Activated T-helper 1 cell treated with anti-CD3 and anti-CD28 coated beads, Interleukin-12 subunit alpha, Interleukin-12 subunit beta, Interleukin-2, Interleukin-4 antibody, amounts not matched to agents 30 ng/mL and 10 ng/mL and 1 ng/mL, durations not matched to agents 14 hours and 24 hours and 36 hours (primary cell): ENCODE measurements around the gene CMSS1. TPM values are rescaled to one million over a fixed set of nuclear protein-coding genes. Genes with fewer than 3 reads are reported as not detected.

ENCODE experiments used
- DNase-seq: peaks from one replicate; pipeline ENCODE4 v3.0.0; 2021; ENCODE audit warnings: low spot score
- H3K27ac Mint-ChIP-seq: one replicate; pipeline ENCODE4 v1.8.0; 2021; ENCODE audit warnings: mild to moderate bottlenecking, mixed read lengths
- H3K27me3 Mint-ChIP-seq: one replicate; pipeline ENCODE4 v1.8.0; 2022; ENCODE audit warnings: mild to moderate bottlenecking, moderate library complexity, mixed read lengths; ENCODE audit not compliant: insufficient read depth
- H3K36me3 Mint-ChIP-seq: one replicate; pipeline ENCODE4 v1.8.0; 2021; ENCODE audit warnings: low read depth, mixed read lengths
- H3K4me1 Mint-ChIP-seq: one replicate; pipeline ENCODE4 v1.8.0; 2021; ENCODE audit warnings: low read depth, mixed read lengths
- H3K4me3 Mint-ChIP-seq: one replicate; pipeline ENCODE4 v1.8.0; 2021; ENCODE audit warnings: mild to moderate bottlenecking, moderate library complexity, mixed read lengths
- H3K9me3 Mint-ChIP-seq: one replicate; pipeline ENCODE4 v1.8.0; 2021; ENCODE audit warnings: mixed read lengths
- intact Hi-C: fragments of 100-400 bp; cut with micrococcal nuclease; formaldehyde crosslinking; loops from one replicate; pipeline ENCODE4 v1.15.1; 2024
- total RNA-seq: library from RNA; stranded (reverse); gene quantifications from 2 replicates; pipeline ENCODE4 v1.2.3, GENCODE V29; 2022

CMSS1 gene
- total RNA-seq, 1 donor from 2014 or later: 108 TPM

DNA sequence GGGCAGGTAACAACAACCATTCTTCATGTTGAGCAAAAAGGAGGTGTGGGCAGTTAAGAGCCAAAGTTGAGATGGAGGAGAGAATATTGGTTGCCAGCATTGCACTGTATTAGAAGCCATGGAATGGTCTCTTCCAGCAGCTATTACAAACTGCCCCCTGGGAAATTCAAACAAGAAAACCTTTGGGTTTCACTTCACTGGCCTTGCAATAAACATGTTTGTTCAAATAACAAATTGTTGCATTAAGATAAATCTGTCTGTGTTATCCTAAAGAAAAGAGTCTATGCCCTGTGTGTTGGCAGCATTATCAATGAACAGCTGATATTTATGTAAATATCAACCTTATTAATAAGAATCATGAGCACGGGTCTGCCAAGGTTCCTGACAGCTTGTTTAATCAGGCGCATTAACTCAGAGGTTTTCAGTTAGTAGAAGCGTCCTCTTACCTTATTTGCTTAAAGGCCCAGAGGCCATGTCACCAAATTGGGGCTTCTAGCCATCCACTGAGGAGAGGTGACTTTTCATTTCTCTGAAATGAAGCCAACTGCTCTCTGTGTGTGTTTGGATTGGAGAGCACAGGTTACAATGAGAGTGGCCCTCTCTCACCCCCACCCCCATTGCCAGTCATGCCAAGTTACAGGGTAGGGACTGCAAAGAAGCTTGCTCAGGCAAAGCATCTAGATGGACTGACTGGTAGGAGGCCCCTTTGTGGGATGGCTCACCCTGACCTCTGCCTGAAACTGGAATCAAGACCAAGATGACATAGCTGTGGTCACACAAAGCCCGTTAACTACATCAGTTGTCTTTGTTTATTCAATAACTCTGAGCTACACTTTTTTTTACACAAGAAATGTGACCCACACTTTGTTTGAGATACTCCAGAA is 286.1 kb downstream of the CMSS1 start:
- Mint-ChIP-seq H3K27ac (no peak overlapping the region), H3K9me3 (peaks cover 6% of the 10 kb centered on the region), H3K36me3 (peaks cover 35% of the 10 kb centered on the region), H3K4me3 (no peak overlapping the region), H3K27me3 (no peaks in the 10 kb centered on the region), H3K4me1 (peaks cover 24% of the 10 kb centered on the region)
- no peak for DNase-seq
- intact Hi-C loops: loop anchor here (2.0 kb wide), 1 partner anchor 13 kb away; no protein-coding TSS in a partner anchor

DNA sequence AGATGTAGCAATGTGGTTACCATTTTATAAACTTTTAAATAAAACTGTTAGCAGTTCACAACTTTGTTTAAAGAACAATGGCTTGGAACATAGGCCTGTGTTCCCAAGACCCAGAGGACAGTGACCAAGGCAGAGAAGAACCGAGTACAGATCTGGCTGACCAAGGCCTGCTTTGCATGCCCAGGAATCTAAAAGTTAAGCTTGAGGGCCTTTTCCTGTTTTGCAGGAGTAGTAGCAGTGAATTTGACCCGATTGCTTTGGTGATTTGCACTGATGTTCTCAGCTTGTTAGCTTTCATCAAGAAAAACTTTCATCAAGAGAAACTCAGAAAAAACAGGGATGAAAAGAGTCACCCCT is 286.8 kb downstream of the CMSS1 start:
- no peak overlapping the region for H3K27ac Mint-ChIP-seq
- H3K4me3 Mint-ChIP-seq: no peak overlapping the region
- intact Hi-C loops: loop anchor here (2.0 kb wide), 1 partner anchor 14 kb away; no protein-coding TSS in a partner anchor

GRCh38 chr3:100104817-100105413 is 287.3 kb downstream of the CMSS1 start:
- no peak for DNase-seq
- no peak overlapping the region for H3K4me3 Mint-ChIP-seq
- peaks cover 39% of the 10 kb centered on the region for H3K36me3 Mint-ChIP-seq
- H3K9me3 Mint-ChIP-seq: peaks cover 6% of the 10 kb centered on the region
- peak overlapping the region; percentile 83 for H3K27ac Mint-ChIP-seq
- no peaks in the 10 kb centered on the region for H3K27me3 Mint-ChIP-seq
- intact Hi-C loops: loop anchor here (2.0 kb wide), 1 partner anchor 14 kb away; no protein-coding TSS in a partner anchor
- H3K4me1 Mint-ChIP-seq: peaks cover 24% of the 10 kb centered on the region

More for the DNA sequence above, 286.8 kb downstream of the CMSS1 start:
- DNase-seq: no peak
- H3K9me3 Mint-ChIP-seq: peaks cover 6% of the 10 kb centered on the region
- peaks cover 24% of the 10 kb centered on the region for H3K4me1 Mint-ChIP-seq
- H3K36me3 Mint-ChIP-seq: peaks cover 36% of the 10 kb centered on the region
- no peaks in the 10 kb centered on the region for H3K27me3 Mint-ChIP-seq

DNA sequence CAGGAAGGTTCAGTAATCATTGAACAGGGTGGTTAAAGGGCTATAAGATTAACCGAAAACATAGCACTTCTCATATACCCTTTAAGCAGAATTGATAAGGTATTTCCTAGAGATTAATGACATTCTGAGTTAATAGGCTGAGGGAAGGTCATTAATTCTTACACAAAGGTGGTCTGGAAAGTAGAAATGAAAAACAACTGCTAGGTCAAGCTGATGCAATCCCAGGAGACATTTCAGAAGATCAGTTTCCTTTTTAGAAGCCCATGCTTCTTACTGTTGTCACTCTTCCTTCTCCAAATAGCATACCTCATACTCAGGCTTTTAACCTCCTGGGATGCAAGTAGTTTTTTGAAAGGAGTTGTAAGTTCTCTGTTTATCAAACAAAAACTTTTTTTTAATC is 287.8 kb downstream of the CMSS1 start:
- Mint-ChIP-seq H3K36me3 (peaks cover 39% of the 10 kb centered on the region), H3K4me1 (peaks cover 28% of the 10 kb centered on the region), H3K4me3 (no peak overlapping the region), H3K27ac (peak overlapping the region; percentile 83), H3K27me3 (no peaks in the 10 kb centered on the region), H3K9me3 (peaks cover 6% of the 10 kb centered on the region)
- intact Hi-C loops: loop anchor here (2.0 kb wide), 1 partner anchor 15 kb away; no protein-coding TSS in a partner anchor
- DNase-seq: no peak

GRCh38 chr3:100106094-100106493 is 288.4 kb downstream of the CMSS1 start:
- peaks cover 34% of the 10 kb centered on the region for H3K4me1 Mint-ChIP-seq
- H3K9me3 Mint-ChIP-seq: peaks cover 6% of the 10 kb centered on the region
- peaks cover 39% of the 10 kb centered on the region for H3K36me3 Mint-ChIP-seq
- H3K4me3 Mint-ChIP-seq: no peak overlapping the region
- peak overlapping the region; percentile 83 for H3K27ac Mint-ChIP-seq
- H3K27me3 Mint-ChIP-seq: no peaks in the 10 kb centered on the region
- DNase-seq: no peak
- intact Hi-C loops: no loop called here

DNA sequence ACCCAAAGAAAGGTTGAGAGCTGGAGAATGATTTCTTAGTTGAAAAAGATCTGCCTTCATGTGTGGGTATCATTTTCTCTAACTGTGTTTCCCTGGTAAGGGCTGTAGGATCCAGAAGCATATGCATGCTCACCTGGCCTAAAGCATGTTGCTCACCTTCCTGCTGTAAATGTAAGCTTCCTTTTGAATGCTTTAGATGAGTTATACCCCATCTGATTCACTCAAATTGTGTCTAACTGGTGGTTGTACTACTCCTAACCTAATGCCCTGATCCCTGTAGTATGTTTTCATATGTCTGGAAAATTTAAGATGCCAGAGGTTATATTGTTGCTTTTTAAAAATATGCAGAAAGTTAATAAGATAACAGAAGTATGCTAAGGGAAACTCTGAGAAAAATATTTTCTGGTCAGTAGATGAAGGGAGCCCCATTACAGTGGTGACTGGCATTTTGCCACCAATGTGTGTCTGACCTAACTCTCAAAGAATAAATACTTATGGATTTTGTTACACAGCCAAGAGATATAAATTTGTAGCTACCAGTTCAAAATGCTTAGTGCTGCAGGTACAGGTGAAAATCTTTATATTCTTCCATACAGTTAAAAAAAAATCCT is 289.0 kb downstream of the CMSS1 start:
- peaks cover 39% of the 10 kb centered on the region for H3K4me1 Mint-ChIP-seq
- intact Hi-C loops: no loop called here
- H3K27me3 Mint-ChIP-seq: no peaks in the 10 kb centered on the region
- DNase-seq: no peak
- H3K9me3 Mint-ChIP-seq: peaks cover 6% of the 10 kb centered on the region
- no peak overlapping the region for H3K27ac Mint-ChIP-seq
- H3K36me3 Mint-ChIP-seq: peaks cover 39% of the 10 kb centered on the region
- no peak overlapping the region for H3K4me3 Mint-ChIP-seq

DNA sequence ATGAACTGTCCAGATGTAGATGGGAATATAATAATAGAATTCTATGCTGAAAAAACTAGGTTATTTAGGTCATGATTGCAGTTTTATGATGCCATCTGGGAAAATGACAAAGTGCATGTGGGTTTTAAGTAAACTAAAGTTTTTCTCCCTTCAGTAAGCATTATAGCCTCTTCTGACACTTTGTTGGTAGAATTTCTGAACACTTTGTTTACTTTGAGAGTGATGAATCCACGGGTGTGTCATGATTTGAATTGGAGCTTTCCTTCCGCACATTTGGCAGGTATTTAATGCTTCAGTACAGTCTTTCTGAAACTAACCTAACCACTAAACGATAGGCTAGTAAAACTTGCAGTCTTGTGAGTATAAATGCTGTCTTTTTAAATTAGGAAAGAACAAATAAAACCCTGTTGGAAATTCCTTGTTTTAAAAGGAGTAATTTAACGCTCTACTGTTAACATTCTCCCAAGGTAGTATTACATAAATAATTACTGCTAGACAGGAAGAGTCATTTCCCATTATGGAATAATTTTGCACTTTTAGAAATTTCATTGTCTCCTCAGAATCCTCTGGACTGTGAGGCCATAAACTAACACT is 289.7 kb downstream of the CMSS1 start:
- Mint-ChIP-seq H3K27ac (no peak overlapping the region), H3K4me1 (peaks cover 39% of the 10 kb centered on the region), H3K27me3 (no peaks in the 10 kb centered on the region), H3K4me3 (no peak overlapping the region), H3K36me3 (peaks cover 39% of the 10 kb centered on the region), H3K9me3 (peaks cover 6% of the 10 kb centered on the region)
- intact Hi-C loops: no loop called here
- no peak for DNase-seq

- Mint-ChIP-seq H3K27me3 (no peaks in the 10 kb centered on the region), H3K9me3 (peaks cover 6% of the 10 kb centered on the region), H3K4me1 (peaks cover 44% of the 10 kb centered on the region), H3K4me3 (no peak overlapping the region), H3K27ac (no peak overlapping the region), H3K36me3 (peaks cover 30% of the 10 kb centered on the region)
- intact Hi-C loops: no loop called here
- no peak for DNase-seq
These were observed 290.9 kb downstream of the CMSS1 start for GRCh38 chr3:100108464-100109079.

- Mint-ChIP-seq H3K9me3 (peaks cover 6% of the 10 kb centered on the region), H3K4me3 (no peak overlapping the region), H3K36me3 (peaks cover 22% of the 10 kb centered on the region), H3K27ac (no peak overlapping the region), H3K27me3 (no peaks in the 10 kb centered on the region), H3K4me1 (peaks cover 39% of the 10 kb centered on the region)
- DNase-seq: no peak
- intact Hi-C loops: no loop called here
These were observed 292.5 kb downstream of the CMSS1 start for GRCh38 chr3:100110162-100110561.

GRCh38 chr3:100111728-100112127 is 294.1 kb downstream of the CMSS1 start:
- Mint-ChIP-seq H3K4me3 (no peak overlapping the region), H3K4me1 (peaks cover 24% of the 10 kb centered on the region), H3K27me3 (no peaks in the 10 kb centered on the region), H3K9me3 (peaks cover 1% of the 10 kb centered on the region), H3K36me3 (peaks cover 9% of the 10 kb centered on the region), H3K27ac (no peak overlapping the region)
- no peak for DNase-seq
- intact Hi-C loops: no loop called here

- no peaks in the 10 kb centered on the region for H3K9me3 Mint-ChIP-seq
- peaks cover 22% of the 10 kb centered on the region for H3K4me1 Mint-ChIP-seq
- intact Hi-C loops: no loop called here
- no peaks in the 10 kb centered on the region for H3K27me3 Mint-ChIP-seq
- no peak overlapping the region for H3K27ac Mint-ChIP-seq
- peaks cover 8% of the 10 kb centered on the region for H3K36me3 Mint-ChIP-seq
- no peak for DNase-seq
- no peak overlapping the region for H3K4me3 Mint-ChIP-seq
These were observed 296.2 kb downstream of the CMSS1 start for GRCh38 chr3:100113723-100114412.

DNA sequence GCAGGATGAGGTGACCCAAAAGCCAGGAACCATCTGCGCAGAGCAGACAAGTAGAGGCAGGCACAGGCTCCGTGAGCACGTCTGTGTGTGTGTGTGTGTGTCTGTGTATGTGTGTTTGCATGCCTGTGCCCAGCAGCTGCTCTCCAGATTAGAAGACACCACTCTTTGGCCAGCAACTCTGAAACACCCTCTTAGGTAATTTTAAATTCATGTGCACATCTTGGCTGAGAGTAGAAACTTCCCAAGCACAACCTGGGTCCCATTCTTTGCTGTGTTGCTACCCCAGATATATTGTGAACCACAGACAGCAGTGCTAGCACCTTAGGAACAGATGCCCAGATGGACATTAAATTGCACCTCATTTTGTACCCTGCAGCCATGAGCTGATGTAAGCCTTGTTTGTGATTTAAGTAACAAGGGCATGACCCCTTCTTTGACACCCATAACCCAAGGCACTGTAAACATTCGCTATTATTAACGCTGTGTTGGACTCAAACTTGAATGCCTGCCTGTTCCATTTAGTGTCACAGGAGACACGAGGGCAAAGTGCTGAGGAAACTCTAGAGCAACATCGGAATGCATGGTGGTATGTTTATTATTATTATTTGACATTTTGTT is 296.9 kb downstream of the CMSS1 start, which contains the start of gene FILIP1L:
FILIP1L (minus strand) TSS at position 89 of the 618 bp plus-strand sequence.
- H3K27ac Mint-ChIP-seq: no peak within 1 kb of the TSS
- DNase-seq: no peak
- H3K36me3 Mint-ChIP-seq: peaks cover 6% of the 10 kb centered on the region
- no peaks in the 10 kb centered on the region for H3K27me3 Mint-ChIP-seq
- H3K9me3 Mint-ChIP-seq: no peaks in the 10 kb centered on the region
- intact Hi-C loops: no loop called here
- no peak within 1 kb of the TSS for H3K4me3 Mint-ChIP-seq
- peaks cover 22% of the 10 kb centered on the region for H3K4me1 Mint-ChIP-seq
